PC-9 (cell line): ENCODE measurements around the gene CRY2. TPM values are rescaled to one million over a fixed set of nuclear protein-coding genes. Genes with fewer than 3 reads are reported as not detected.

Source experiments
- BruUV-seq: library from RNA; stranded (reverse); fragments of 400-500 nt; replicated peaks from 2 replicates; lab custom pipeline; 2021; lab: Mats Ljungman, UMichigan
- CTCF ChIA-PET: fragments of 300-600 bp; sonication (Branson Sonifier 250); formaldehyde crosslinking; loops from one replicate; lab custom pipeline; 2022; ENCODE audit warnings: antibody characterized with exemption; lab: Charles Lee
- POLR2A ChIA-PET: fragments of 300-600 bp; sonication (Branson Sonifier 250); formaldehyde crosslinking; loops from one replicate; lab custom pipeline; 2022; ENCODE audit warnings: antibody characterized with exemption; ENCODE audit not compliant: unreplicated experiment; lab: Charles Lee
- DNase-seq, 2 experiments: peaks; one replicate each; pipeline versions ENCODE4 v3.0.0 to v3.0.0-alpha.2; 2015 to 2022; ENCODE audit warnings: mixed read lengths in 1 of 2
- H2AFZ ChIP-seq: fragments of 200-600 bp; sonication (generic); 2 replicates; pipeline ENCODE4 v1.8.1; 2017; ENCODE audit warnings: antibody characterized with exemption
- H3F3A ChIP-seq: fragments of 200-600 bp; sonication (generic); 2 replicates; pipeline ENCODE4 v1.8.1; 2017; ENCODE audit warnings: antibody characterized with exemption, mild to moderate bottlenecking, low read depth; ENCODE audit not compliant: insufficient read depth
- H3K27ac ChIP-seq: fragments of 200-600 bp; sonication (generic); 2 replicates; pipeline ENCODE4 v1.6.1; 2016; ENCODE audit warnings: mixed run types
- H3K27me3 ChIP-seq: fragments of 200-600 bp; sonication (generic); 2 replicates; pipeline ENCODE4 v1.6.1; 2016; ENCODE audit warnings: low read depth, mixed run types; ENCODE audit not compliant: insufficient read depth
- H3K36me3 ChIP-seq: fragments of 200-600 bp; sonication (generic); 2 replicates; pipeline ENCODE4 v1.6.1; 2016; ENCODE audit warnings: low read depth, mixed run types
- H3K4me1 ChIP-seq: fragments of 200-600 bp; sonication (generic); replicated peaks from 2 replicates; pipeline ENCODE4 v1.6.1; 2016; ENCODE audit warnings: mixed run types; ENCODE audit not compliant: insufficient read depth
- H3K4me2 ChIP-seq: fragments of 200-600 bp; sonication (generic); 2 replicates; pipeline ENCODE4 v1.6.1; 2017; ENCODE audit warnings: mixed run types
- H3K4me3 ChIP-seq: fragments of 200-600 bp; sonication (generic); 2 replicates; pipeline ENCODE4 v1.6.1; 2016; ENCODE audit warnings: mixed run types
- H3K79me2 ChIP-seq: fragments of 200-600 bp; sonication (generic); 2 replicates; pipeline ENCODE4 v1.6.1; 2017; ENCODE audit warnings: low read depth, mixed run types
- H3K9me2 ChIP-seq: fragments of 200-600 bp; sonication (generic); 2 replicates; pipeline ENCODE4 v1.8.1; 2017; ENCODE audit warnings: mild to moderate bottlenecking; ENCODE audit not compliant: insufficient read depth
- H3K9me3 ChIP-seq: fragments of 200-600 bp; sonication (generic); 2 replicates; pipeline ENCODE4 v1.8.1; 2016; ENCODE audit warnings: low read depth; ENCODE audit not compliant: insufficient read depth
- H4K20me1 ChIP-seq: fragments of 200-600 bp; sonication (generic); 2 replicates; pipeline ENCODE4 v1.8.1; 2017; ENCODE audit not compliant: insufficient read depth
- EZH2 ChIP-seq: fragments of 200-600 bp; sonication (generic); IDR thresholded peaks from 2 replicates; pipeline ENCODE4 v1.8.0; 2017; ENCODE audit warnings: antibody characterized with exemption, low read depth
- intact Hi-C: fragments of 100-400 bp; cut with micrococcal nuclease; formaldehyde crosslinking; loops from one replicate; pipeline ENCODE4 v1.10.0; 2022; ENCODE audit not compliant: unreplicated experiment
- total RNA-seq: library from RNA; stranded (reverse); gene quantifications from 2 replicates; pipeline ENCODE4 v1.2.3, GENCODE V29; 2021
- TF ChIP-seq, protein P1 (sequence below): fragments of 200-600 bp; sonication (generic); conservative IDR thresholded peaks from 2 replicates; pipeline ENCODE4 v1.6.1; 2017; ENCODE audit warnings: mixed run types, antibody characterized with exemption, mild to moderate bottlenecking, moderate library complexity

Gene CRY2
- total RNA-seq, 1 experiment from 2014 or later, result 17.5 TPM

DNA sequence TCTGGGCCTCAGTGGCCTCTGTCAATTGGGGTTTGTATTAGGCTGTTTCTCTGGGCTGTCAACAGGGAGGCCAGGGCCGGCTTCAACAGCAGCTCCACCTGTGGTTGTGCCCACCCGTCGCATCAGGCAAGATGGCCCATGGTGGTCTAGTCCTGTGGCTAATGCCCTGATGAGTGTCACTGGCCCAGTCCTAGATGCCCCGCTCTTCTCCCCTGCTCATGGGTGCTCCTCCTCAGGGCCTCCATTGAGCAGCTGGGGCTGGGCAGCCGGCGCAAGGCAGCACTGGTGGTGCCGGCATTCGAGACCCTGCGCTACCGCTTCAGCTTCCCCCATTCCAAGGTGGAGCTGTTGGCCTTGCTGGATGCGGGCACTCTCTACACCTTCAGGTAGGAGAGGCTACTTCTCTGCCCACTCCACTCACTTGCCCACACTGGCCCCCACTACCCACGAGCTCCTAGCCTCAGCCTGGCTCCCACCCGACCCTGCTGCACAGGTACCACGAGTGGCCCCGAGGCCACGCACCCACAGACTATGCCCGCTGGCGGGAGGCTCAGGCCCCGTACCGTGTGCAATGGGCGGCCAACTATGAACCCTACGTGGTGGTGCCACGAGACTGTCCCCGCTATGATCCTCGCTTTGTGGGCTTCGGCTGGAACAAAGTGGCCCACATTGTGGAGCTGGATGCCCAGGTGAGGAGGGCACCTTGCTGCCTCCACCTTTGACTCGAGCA lies 80.6 kb downstream of the CRY2 start:
- H3K79me2 ChIP-seq, result no peaks in the 10 kb centered on the region
- no peaks in the 10 kb centered on the region for H3K36me3 ChIP-seq
- no peak overlapping the region for H3K4me2 ChIP-seq
- no peaks in the 10 kb centered on the region for H3K9me2 ChIP-seq
- H3K9me3 ChIP-seq, result no peaks in the 10 kb centered on the region
- H3K27ac ChIP-seq, result no peak overlapping the region
- peaks cover 7% of the 10 kb centered on the region; the same call in 1 of the 2 replicates for H3F3A ChIP-seq
- no peaks in the 10 kb centered on the region for H3K27me3 ChIP-seq
- no peak overlapping the region for H3K4me3 ChIP-seq
- TF ChIP-seq EZH2, result no peak
- TF ChIP-seq, protein P1, sequence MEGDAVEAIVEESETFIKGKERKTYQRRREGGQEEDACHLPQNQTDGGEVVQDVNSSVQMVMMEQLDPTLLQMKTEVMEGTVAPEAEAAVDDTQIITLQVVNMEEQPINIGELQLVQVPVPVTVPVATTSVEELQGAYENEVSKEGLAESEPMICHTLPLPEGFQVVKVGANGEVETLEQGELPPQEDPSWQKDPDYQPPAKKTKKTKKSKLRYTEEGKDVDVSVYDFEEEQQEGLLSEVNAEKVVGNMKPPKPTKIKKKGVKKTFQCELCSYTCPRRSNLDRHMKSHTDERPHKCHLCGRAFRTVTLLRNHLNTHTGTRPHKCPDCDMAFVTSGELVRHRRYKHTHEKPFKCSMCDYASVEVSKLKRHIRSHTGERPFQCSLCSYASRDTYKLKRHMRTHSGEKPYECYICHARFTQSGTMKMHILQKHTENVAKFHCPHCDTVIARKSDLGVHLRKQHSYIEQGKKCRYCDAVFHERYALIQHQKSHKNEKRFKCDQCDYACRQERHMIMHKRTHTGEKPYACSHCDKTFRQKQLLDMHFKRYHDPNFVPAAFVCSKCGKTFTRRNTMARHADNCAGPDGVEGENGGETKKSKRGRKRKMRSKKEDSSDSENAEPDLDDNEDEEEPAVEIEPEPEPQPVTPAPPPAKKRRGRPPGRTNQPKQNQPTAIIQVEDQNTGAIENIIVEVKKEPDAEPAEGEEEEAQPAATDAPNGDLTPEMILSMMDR, result no peak
- 0 out of 2 replicates have a peak, but pooled peaks cover 4% of the 10 kb centered on the region for H3K4me1 ChIP-seq
- 0 out of 2 replicates have a peak, but pooled peaks cover 4% of the 10 kb centered on the region for H4K20me1 ChIP-seq
- POLR2A ChIA-PET, result interaction anchor here (1.1 kb wide), 1 partner anchor 10 kb away, joined by 6 read pairs; the partner anchor contains the start of gene PEX16
- intact Hi-C loops, result no loop called here
- no peak for DNase-seq
- BruUV-seq, result no TSS peak
- H2AFZ ChIP-seq, result no peak overlapping the region
- CTCF ChIA-PET, result no interaction called here

GRCh38 chr11:45928535-45929215 lies 81.4 kb downstream of the CRY2 start:
- Histone ChIP-seq H3K9me3 (no peaks in the 10 kb centered on the region), H3K79me2 (no peaks in the 10 kb centered on the region), H3F3A (peaks cover 7% of the 10 kb centered on the region; the same call in 1 of the 2 replicates), H3K27me3 (no peaks in the 10 kb centered on the region), H3K27ac (no peak overlapping the region), H3K9me2 (no peaks in the 10 kb centered on the region), H3K4me2 (no peak overlapping the region), H3K4me1 (0 out of 2 replicates have a peak, but pooled peaks cover 4% of the 10 kb centered on the region), H3K4me3 (no peak overlapping the region), H4K20me1 (0 out of 2 replicates have a peak, but pooled peaks cover 4% of the 10 kb centered on the region), H2AFZ (no peak overlapping the region), H3K36me3 (no peaks in the 10 kb centered on the region)
- BruUV-seq, result no TSS peak
- no peak for TF ChIP-seq EZH2
- TF ChIP-seq, protein P1, result no peak
- intact Hi-C loops, result no loop called here
- ChIA-PET CTCF (interaction anchor here (0.6 kb wide), 1 partner anchor 541 kb away, joined by 5 read pairs; no protein-coding TSS in a partner anchor), POLR2A (interaction anchor here (1.1 kb wide), 1 partner anchor 11 kb away, joined by 6 read pairs; the partner anchor contains the start of gene PEX16)
- no peak for DNase-seq

DNA sequence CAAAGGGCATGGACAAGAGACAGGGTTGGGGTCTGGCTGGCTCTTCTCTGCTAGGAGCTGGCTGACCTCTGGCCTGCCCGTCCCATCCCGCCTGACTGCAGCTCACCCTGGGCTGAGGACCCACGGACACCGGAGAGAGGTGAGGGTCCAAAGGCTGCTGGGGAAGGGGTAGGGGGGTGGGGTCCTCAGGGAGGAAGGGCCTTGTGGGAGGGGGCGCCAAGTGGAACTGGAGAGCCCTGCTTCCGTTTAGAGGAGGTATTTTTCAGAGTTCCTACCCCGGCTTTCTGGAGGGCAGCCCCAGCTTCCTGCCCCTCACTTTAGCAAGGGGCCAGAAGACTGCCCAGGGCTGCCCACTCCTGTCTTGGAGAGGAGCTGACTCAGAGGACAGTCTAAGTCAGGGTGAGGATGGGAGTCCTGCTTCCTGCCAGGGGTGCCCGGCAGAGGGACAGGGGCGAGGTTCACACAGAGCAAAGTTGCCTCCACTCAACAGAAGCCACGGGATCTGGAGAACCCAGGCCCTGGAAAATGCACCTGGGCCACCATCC lies 82.3 kb downstream of the CRY2 start:
- no peaks in the 10 kb centered on the region for H3K79me2 ChIP-seq
- no peaks in the 10 kb centered on the region for H3K27me3 ChIP-seq
- H3K4me3 ChIP-seq, result no peak overlapping the region
- no peaks in the 10 kb centered on the region for H3K36me3 ChIP-seq
- H3F3A ChIP-seq, result no peaks in the 10 kb centered on the region; the same call in 1 of the 2 replicates
- H2AFZ ChIP-seq, result no peak overlapping the region
- H4K20me1 ChIP-seq, result 0 out of 2 replicates have a peak, but pooled peaks cover 4% of the 10 kb centered on the region
- no peaks in the 10 kb centered on the region for H3K9me3 ChIP-seq
- intact Hi-C loops, result no loop called here
- DNase-seq, result no peak
- no peak for TF ChIP-seq EZH2
- TF ChIP-seq, protein P1, result no peak
- no peak overlapping the region for H3K27ac ChIP-seq
- BruUV-seq, result no TSS peak
- ChIA-PET POLR2A (interaction anchor here (0.6 kb wide), 2 partner anchors 58 to 1333 kb away, joined by 3 to 29 read pairs; no protein-coding TSS in a partner anchor), CTCF (interaction anchor here (0.6 to 0.7 kb wide), 2 partner anchors 77 to 540 kb away, joined by 3 to 5 read pairs; no protein-coding TSS in a partner anchor)
- no peaks in the 10 kb centered on the region for H3K9me2 ChIP-seq
- 0 out of 2 replicates have a peak, but pooled peaks cover 4% of the 10 kb centered on the region for H3K4me1 ChIP-seq
- H3K4me2 ChIP-seq, result no peak overlapping the region
